ENCODE measurements around the gene WNT1.

The WNT1 gene

DNA sequence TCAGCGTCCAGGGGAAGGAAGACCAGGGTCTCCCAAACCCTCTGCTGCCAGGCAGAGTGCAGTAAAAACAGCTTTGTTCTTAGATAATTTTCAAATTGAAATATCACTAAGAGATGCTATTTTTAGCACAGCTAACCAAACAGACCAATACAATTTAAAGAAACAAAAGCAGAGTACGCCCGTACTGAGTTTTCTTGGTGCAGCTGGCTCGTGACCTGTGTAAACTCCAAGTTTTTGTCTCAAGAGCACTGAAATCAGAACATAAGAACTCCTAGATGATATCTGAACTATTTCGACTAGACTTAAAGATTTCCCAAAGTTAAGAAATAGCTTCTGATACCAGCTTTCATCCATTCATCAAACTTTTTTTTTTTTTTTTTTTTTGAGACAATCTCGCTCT lies 31.2 kb upstream of the WNT1 start:
- TF ChIP-seq CTCF (conservative IDR thresholded peaks at IDR 0.05; ENCODE audit: low read depth) = no peak
- H3K27ac ChIP-seq = no peak overlapping the region
- CTCF ChIA-PET = interaction anchor here (0.6 to 0.7 kb wide), 3 partner anchors 11 to 219 kb away, joined by 3 to 6 read pairs (median 5); no protein-coding TSS in a partner anchor
- POLR2A ChIA-PET (ENCODE audit: low non-redundant PET) = interaction anchor here (0.6 kb wide), 1 partner anchor 72 kb away, joined by 4 read pairs; no protein-coding TSS in a partner anchor
- DNase-seq (ENCODE audit: low spot score) = no peak

GRCh38 chr12:48947727-48948126 lies 30.4 kb upstream of the WNT1 start:
- CTCF ChIA-PET = interaction anchor here (0.6 kb wide), 1 partner anchor 183 kb away, joined by 3 read pairs; no protein-coding TSS in a partner anchor
- H3K27ac ChIP-seq = no peak overlapping the region
- POLR2A ChIA-PET (ENCODE audit: low non-redundant PET) = no interaction called here
- TF ChIP-seq CTCF (conservative IDR thresholded peaks at IDR 0.05; ENCODE audit: low read depth) = no peak
- no peak for DNase-seq (ENCODE audit: low spot score)

DNA sequence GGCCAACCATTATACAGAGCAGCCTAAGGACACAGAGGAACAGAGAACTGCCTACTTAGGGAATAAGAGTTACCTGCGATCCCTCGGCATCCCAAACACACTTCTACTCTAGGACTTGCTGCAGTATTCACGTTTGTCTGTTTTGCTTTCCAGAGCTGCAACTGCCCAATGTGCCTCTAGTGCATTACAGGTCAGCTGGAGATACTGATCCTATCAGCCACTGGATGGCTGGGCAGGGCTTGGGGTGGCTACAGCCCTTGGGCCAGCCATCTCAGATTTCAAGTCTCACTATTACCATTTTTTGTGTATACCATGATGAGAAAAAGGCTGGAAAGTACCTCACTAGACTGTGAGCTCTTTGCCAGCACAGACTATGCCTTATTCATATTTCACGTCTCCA lies 25.4 kb upstream of the WNT1 start:
- POLR2A ChIA-PET (ENCODE audit: low non-redundant PET) = interaction anchor here (0.5 kb wide), 1 partner anchor 76 kb away, joined by 3 read pairs; no protein-coding TSS in a partner anchor
- H3K27ac ChIP-seq = no peak overlapping the region
- CTCF ChIA-PET = interaction anchor here (0.5 to 0.9 kb wide), 3 partner anchors 17 to 410 kb away, joined by 3 read pairs; no protein-coding TSS in a partner anchor
- no peak for TF ChIP-seq CTCF (conservative IDR thresholded peaks at IDR 0.05; ENCODE audit: low read depth)
- DNase-seq (ENCODE audit: low spot score) = no peak

DNA sequence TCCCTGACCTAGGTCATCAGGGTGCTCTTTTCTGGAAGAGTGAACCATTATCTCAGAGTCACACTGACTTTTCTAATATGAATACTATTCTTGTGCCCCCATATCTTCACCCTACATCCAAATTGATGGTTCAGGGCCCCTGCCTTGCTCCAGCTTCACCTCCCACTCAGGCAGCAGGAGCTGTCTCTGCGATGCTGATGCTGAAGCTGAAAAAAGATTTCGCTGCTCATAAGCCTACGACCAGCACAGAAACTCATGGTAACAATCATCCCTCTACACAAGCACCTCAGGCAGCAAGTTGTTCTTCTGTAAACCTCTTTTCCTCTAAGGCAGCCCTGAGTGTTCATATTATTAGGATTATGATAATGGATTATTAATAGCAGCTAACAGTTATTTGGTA lies 24.1 kb upstream of the WNT1 start:
- CTCF ChIA-PET = no interaction called here
- no peak overlapping the region for H3K27ac ChIP-seq
- no peak for DNase-seq (ENCODE audit: low spot score)
- POLR2A ChIA-PET (ENCODE audit: low non-redundant PET) = no interaction called here
- no peak for TF ChIP-seq CTCF (conservative IDR thresholded peaks at IDR 0.05; ENCODE audit: low read depth)

DNA sequence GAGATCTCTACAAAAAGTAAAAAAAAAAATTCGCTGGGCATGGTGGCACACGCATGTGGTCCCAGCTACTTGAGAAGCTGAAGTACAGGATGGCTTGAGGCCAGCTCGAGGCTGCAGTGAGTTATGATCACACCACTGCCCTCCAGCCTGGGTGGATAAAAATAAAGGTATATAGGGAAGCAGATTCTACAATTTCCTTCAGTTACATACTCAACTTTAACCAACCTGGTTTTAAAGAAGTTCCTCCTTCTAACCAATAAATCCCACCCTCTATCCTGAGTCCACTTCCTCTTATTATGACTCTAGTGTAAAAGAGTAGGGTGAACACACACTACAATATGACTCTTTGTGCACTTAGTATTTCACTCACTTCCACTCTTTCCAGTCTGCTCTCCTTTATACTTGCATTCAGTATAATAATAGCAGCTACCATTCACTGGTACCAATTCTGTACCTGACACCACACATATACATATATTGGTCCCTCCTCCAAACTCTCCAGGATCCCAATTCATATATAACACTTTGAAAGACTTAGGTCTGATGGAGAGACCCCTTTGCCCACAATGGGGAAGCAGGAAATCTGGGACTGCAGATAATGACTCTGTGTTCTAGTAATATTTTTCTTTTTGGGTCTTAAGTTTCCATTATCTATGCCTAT lies 23.2 kb upstream of the WNT1 start:
- no peak for TF ChIP-seq CTCF (conservative IDR thresholded peaks at IDR 0.05; ENCODE audit: low read depth)
- no peak for DNase-seq (ENCODE audit: low spot score)
- no peak overlapping the region for H3K27ac ChIP-seq
- CTCF ChIA-PET = interaction anchor here (0.6 kb wide), 1 partner anchor 993 kb away, joined by 3 read pairs; no protein-coding TSS in a partner anchor
- POLR2A ChIA-PET (ENCODE audit: low non-redundant PET) = no interaction called here

DNA sequence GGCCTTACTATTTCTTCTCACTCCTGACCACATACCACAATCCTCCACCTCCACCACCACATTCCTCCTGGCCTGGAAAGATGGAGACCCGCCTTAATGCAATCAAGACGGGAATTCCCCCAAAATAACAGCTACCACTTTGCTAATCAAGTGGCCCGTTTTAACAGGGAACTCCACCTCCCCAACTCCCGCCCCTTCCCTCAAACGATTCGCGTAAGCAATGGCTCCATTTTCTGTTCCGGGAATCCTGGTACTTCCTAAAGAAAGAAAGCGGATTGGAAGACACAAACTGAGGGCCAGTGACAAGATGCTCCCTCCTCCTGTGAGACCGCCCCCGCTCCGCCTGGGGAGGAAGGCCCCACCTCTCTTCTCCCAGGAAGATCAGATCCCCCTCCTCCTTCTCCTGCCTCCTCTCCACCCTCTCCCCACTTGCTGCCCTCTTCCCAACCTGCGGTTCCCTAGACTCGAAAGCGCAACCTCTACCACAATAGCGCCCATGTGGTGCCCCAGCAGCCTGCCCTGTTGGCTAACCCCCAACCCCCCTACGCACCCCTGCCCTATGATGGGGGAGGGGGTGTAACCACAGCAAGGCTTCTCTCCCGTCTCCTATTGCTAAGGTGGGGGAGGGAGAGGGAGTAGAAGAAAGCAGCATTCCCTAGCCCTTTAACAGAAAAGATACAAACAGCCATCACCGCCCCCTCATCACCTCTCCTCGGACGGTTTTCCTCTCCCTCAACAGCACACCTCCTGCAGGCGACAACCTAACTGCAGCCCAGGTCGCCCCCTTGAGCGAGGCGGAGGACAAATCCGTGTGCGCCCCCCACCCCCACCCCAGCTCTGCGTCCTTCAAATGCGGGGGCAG lies 21.6 kb upstream of the WNT1 start:
- DNase-seq (ENCODE audit: low spot score) = peak; percentile 93
- POLR2A ChIA-PET (ENCODE audit: low non-redundant PET) = interaction anchor here (0.6 kb wide), 1 partner anchor 172 kb away, joined by 6 read pairs; no protein-coding TSS in a partner anchor
- peak overlapping the region; percentile 88 for H3K27ac ChIP-seq
- CTCF ChIA-PET = interaction anchor here (0.6 to 1.4 kb wide), 3 partner anchors 20 to 103 kb away, joined by 3 to 7 read pairs (median 6); no protein-coding TSS in a partner anchor
- no peak for TF ChIP-seq CTCF (conservative IDR thresholded peaks at IDR 0.05; ENCODE audit: low read depth)

All from RWPE1 (cell line).